Thoracic aorta (tissue), 2 donors: ENCODE measurements around the gene UGT1A3. TPM values are rescaled to one million over a fixed set of nuclear protein-coding genes. Genes with fewer than 3 reads are reported as not detected.

ENCODE experiments used
- ATAC-seq: fragments of 150-250 bp; one replicate; pipeline ENCODE4 v1.8.0; 2017; ENCODE audit warnings: low read depth; ENCODE audit not compliant: insufficient number of reproducible peaks, low FRiP score
- DNase-seq: peaks from one replicate; pipeline ENCODE4 v3.0.0-alpha.2; 2020; ENCODE audit warnings: low spot score
- H3K27ac ChIP-seq, 2 donors: fragments of 200-600 bp; sonication (generic); 1 replicate in 1 of 2; 2 replicates in 1 of 2; pipeline ENCODE4 v1.5.1; 2016; ENCODE audit warnings: mild to moderate bottlenecking in 2 of 2, moderate library complexity in 2 of 2
- H3K27me3 ChIP-seq: fragments of 200-600 bp; sonication (generic); replicated peaks from 2 replicates; pipeline ENCODE4 v1.6.0; 2016; ENCODE audit warnings: mild to moderate bottlenecking; ENCODE audit not compliant: insufficient read depth
- H3K36me3 ChIP-seq: fragments of 200-600 bp; sonication (generic); one replicate; pipeline ENCODE4 v1.5.1; 2016
- H3K4me1 ChIP-seq, 2 donors: fragments of 200-600 bp; sonication (generic); 1 replicate in 1 of 2; 2 replicates in 1 of 2; pipeline versions ENCODE4 v1.5.1 to v1.6.0; 2016; ENCODE audit warnings: low read depth in 2 of 2, mild to moderate bottlenecking in 1 of 2; ENCODE audit not compliant: control insufficient read depth in 1 of 2
- H3K4me3 ChIP-seq: fragments of 200-600 bp; sonication (generic); 2 replicates; pipeline ENCODE4 v1.5.1; 2016; ENCODE audit warnings: mild to moderate bottlenecking
- H3K9me3 ChIP-seq: fragments of 200-600 bp; sonication (generic); 2 replicates; pipeline ENCODE4 v1.5.1; 2016
- total RNA-seq, 2 donors: library from RNA; depleted of rRNA; stranded (reverse); fragments of >200 nt; gene quantifications; one replicate each; pipeline versions ENCODE4 v1.1.0 to v1.2.3, GENCODE V29; 2016
- TF ChIP-seq, protein P1 (sequence below): fragments of 200-600 bp; sonication (generic); IDR thresholded peaks from one replicate; pipeline ENCODE4 v1.5.1; 2019; ENCODE audit warnings: antibody characterized with exemption

Gene UGT1A3
- total RNA-seq, 2 donors from 2014 or later = not detected

DNA sequence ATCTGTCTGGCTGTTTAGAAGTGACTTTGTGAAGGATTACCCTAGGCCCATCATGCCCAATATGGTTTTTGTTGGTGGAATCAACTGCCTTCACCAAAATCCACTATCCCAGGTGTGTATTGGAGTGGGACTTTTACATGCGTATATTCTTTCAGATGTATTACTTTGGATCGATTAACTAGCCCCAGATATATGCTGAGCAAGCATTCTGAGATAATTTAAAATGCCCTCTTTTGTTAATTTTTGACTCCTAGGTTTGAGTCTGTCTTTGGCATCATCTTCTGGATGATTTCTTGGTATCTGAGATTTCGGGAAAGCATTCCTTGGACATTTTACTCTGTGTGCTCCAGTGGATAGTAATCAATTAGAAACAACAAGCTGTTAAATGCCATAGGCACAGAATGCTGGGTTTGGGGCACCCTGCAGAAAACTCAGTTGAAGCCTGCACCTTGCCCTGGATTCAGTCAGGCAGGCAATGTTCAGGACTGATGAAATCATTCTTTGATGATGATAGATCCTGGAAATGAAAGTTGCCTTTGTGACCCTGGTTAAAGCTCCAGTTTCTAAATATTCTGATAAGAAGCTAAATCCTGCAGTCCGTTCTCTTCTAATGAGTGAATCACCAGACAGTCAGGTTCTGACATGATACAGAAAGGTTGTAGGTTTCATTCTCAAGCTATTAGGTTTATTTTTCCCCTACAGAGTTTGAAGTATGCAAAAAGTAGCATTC, 32.4 kb downstream of the UGT1A3 start:
- ATAC-seq = no peak
- Histone ChIP-seq H3K4me1 (no peaks in the 10 kb centered on the region), H3K27ac (no peak overlapping the region), H3K4me3 (no peak overlapping the region), H3K36me3 (no peaks in the 10 kb centered on the region), H3K27me3 (no peaks in the 10 kb centered on the region), H3K9me3 (no peaks in the 10 kb centered on the region)
- no peak for DNase-seq
- TF ChIP-seq, protein P1, sequence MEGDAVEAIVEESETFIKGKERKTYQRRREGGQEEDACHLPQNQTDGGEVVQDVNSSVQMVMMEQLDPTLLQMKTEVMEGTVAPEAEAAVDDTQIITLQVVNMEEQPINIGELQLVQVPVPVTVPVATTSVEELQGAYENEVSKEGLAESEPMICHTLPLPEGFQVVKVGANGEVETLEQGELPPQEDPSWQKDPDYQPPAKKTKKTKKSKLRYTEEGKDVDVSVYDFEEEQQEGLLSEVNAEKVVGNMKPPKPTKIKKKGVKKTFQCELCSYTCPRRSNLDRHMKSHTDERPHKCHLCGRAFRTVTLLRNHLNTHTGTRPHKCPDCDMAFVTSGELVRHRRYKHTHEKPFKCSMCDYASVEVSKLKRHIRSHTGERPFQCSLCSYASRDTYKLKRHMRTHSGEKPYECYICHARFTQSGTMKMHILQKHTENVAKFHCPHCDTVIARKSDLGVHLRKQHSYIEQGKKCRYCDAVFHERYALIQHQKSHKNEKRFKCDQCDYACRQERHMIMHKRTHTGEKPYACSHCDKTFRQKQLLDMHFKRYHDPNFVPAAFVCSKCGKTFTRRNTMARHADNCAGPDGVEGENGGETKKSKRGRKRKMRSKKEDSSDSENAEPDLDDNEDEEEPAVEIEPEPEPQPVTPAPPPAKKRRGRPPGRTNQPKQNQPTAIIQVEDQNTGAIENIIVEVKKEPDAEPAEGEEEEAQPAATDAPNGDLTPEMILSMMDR = no peak

DNA sequence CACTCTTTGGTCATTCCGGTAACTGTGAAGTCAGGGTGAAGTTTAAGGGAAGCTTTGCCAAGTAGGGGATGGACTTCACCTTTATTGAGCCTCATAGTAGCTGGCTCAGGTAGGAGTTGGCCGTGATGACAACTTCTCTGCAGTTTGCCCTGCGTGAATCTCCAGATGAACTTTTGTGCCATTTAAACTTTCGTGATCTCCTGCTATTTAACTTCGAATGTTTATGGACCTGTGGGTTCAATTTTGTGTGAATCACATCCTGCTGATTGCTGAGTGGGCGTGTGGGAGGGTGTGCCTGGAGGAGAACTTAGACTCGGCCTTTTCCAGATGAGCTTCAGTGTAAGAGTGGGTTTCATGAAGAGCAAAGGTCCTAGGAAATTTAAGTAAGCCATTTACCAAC, 35.4 kb downstream of the UGT1A3 start:
- no peak overlapping the region for H3K27ac ChIP-seq
- no peaks in the 10 kb centered on the region for H3K4me1 ChIP-seq
- H3K9me3 ChIP-seq = no peaks in the 10 kb centered on the region
- no peaks in the 10 kb centered on the region for H3K36me3 ChIP-seq
- ATAC-seq = no peak
- no peak for DNase-seq
- TF ChIP-seq, protein P1 = no peak
- H3K4me3 ChIP-seq = no peak overlapping the region
- H3K27me3 ChIP-seq = no peaks in the 10 kb centered on the region

DNA sequence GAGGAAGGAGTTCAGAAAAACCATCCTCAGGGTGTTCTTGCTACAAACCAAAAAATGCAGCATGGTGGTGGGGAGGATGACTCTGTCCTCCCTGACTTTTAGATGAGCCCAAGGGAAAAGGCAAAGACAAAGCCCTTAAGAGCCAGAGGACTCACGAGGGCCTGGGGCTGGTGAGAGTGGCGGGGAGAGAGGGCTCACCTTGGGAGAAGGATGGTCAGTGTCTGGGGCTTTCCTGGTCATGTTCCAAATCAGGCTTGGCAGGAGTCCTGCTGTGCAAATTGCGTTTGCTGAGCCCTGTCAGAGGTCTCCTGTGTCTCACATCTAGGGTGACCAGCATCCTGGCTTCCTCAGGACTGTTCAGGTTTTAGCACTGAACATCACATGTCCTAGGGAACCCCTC, 35.9 kb downstream of the UGT1A3 start:
- no peaks in the 10 kb centered on the region for H3K36me3 ChIP-seq
- no peak overlapping the region for H3K27ac ChIP-seq
- ATAC-seq (no peak), DNase-seq (no peak)
- H3K27me3 ChIP-seq = no peaks in the 10 kb centered on the region
- TF ChIP-seq, protein P1 = no peak
- H3K4me3 ChIP-seq = no peak overlapping the region
- H3K4me1 ChIP-seq = no peaks in the 10 kb centered on the region
- H3K9me3 ChIP-seq = no peaks in the 10 kb centered on the region

DNA sequence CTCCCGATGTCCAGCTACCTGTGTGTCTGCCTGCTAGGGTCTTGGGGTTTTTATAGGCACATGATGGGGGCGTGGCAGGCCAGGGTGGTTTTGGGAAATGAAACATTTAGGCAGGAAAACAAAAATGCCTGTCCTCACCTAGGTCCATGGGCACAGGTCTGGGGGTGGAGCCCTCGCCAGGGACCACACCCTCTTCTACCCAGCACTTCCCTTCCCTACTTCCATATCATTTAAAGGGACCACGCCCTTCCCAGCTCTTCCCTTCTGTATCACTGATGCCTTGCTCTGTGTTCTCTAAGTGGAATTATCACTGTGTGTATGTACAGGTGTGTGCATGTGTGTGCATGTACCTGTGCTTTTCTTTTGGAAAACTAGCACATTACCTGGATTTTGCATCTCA, 37.6 kb downstream of the UGT1A3 start:
- Histone ChIP-seq H3K36me3 (no peaks in the 10 kb centered on the region), H3K27ac (no peak overlapping the region), H3K4me3 (no peak overlapping the region), H3K27me3 (no peaks in the 10 kb centered on the region), H3K4me1 (no peaks in the 10 kb centered on the region), H3K9me3 (no peaks in the 10 kb centered on the region)
- DNase-seq (no peak), ATAC-seq (no peak)
- TF ChIP-seq, protein P1 = no peak

DNA sequence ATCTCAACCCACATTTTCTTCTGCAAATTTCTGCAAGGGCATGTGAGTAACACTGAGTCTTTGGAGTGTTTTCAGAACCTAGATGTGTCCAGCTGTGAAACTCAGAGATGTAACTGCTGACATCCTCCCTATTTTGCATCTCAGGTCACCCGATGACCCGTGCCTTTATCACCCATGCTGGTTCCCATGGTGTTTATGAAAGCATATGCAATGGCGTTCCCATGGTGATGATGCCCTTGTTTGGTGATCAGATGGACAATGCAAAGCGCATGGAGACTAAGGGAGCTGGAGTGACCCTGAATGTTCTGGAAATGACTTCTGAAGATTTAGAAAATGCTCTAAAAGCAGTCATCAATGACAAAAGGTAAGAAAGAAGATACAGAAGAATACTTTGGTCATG, 39.2 kb downstream of the UGT1A3 start:
- ATAC-seq = no peak
- no peaks in the 10 kb centered on the region for H3K4me1 ChIP-seq
- TF ChIP-seq, protein P1 = no peak
- H3K36me3 ChIP-seq = no peaks in the 10 kb centered on the region
- no peak overlapping the region for H3K27ac ChIP-seq
- no peak for DNase-seq
- H3K27me3 ChIP-seq = no peaks in the 10 kb centered on the region
- no peaks in the 10 kb centered on the region for H3K9me3 ChIP-seq
- H3K4me3 ChIP-seq = no peak overlapping the region
